A549 treated with DMSO at 1 μM for 4 hours (cell line): Measurements from ENCODE around the gene SLC35B2. TPM values are rescaled to one million over a fixed set of nuclear protein-coding genes. Genes with fewer than 3 reads are reported as not detected.

Experiments
- total RNA-seq: library from RNA; stranded (reverse); fragments of 200-300 nt; extraction: Qiagen RNA extraction; gene quantifications from 5 replicates; pipeline ENCODE4 v1.2.3, GENCODE V29; 2022; ENCODE audit warnings: low read depth

Gene SLC35B2, protein sequence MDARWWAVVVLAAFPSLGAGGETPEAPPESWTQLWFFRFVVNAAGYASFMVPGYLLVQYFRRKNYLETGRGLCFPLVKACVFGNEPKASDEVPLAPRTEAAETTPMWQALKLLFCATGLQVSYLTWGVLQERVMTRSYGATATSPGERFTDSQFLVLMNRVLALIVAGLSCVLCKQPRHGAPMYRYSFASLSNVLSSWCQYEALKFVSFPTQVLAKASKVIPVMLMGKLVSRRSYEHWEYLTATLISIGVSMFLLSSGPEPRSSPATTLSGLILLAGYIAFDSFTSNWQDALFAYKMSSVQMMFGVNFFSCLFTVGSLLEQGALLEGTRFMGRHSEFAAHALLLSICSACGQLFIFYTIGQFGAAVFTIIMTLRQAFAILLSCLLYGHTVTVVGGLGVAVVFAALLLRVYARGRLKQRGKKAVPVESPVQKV
- 61.6 to 68.1 TPM (median 64.1 TPM) in 5 replicates for total RNA-seq

GRCh38 chr6:44257025-44257752 is at the start of gene SLC35B2:
SLC35B2 (minus strand) TSS chr6:44257528; CDS start chr6:44257410, 118 bp downstream.

GRCh38 chr6:44269921-44270525 is 12.7 kb upstream of the SLC35B2 start, which contains the start of gene TMEM151B:
TMEM151B (plus strand) TSS chr6:44270450; CDS start chr6:44270743, 293 bp downstream.

DNA sequence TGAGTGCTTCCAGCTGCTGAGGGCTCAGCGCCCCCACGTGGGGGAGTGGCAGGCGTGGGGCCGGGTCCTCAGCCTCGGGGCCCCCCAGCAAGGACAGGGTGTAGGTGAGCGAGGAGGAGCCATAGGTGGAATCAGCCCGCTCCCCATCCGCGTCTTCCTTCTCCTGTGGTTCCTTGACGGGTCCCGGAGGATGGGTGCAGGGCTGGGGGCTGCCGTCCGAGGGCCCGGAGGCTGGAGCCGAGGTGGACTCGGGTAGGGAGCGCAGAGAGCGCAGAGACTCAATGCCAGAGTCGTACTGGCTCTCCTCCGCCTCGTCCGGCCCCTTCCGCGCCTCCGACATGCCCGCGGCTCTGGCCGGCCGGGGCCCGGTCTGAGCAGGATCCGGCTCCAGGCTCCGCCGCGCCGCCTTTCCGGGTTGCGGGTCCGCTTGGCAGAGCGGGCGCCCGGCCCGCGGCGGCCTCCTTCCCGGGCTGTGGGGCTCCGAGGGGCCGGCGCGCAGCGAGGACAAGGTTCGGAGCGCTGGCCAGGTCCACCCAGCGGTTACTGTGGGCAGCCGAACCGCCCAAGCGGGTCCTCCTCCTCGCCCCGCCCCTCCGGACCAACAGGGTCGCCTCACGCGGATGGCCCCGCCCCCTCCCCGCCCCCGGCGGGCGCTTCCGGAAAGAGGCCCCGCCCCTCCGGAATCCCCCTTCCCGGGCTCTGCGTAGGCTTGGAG is 7.8 kb upstream of the SLC35B2 start, which contains the start of gene NFKBIE:
Gene NFKBIE, minus strand, starts transcription at position 545 of the 715 bp plus-strand sequence. Its CDS starts 205 bp downstream, at position 340.

GRCh38 chr6:44246663-44247337 is 10.5 kb downstream of the SLC35B2 start, which contains the start of gene HSP90AB1:
HSP90AB1 (plus strand) TSS chr6:44247101; CDS start chr6:44248630, 1,529 bp downstream.

DNA sequence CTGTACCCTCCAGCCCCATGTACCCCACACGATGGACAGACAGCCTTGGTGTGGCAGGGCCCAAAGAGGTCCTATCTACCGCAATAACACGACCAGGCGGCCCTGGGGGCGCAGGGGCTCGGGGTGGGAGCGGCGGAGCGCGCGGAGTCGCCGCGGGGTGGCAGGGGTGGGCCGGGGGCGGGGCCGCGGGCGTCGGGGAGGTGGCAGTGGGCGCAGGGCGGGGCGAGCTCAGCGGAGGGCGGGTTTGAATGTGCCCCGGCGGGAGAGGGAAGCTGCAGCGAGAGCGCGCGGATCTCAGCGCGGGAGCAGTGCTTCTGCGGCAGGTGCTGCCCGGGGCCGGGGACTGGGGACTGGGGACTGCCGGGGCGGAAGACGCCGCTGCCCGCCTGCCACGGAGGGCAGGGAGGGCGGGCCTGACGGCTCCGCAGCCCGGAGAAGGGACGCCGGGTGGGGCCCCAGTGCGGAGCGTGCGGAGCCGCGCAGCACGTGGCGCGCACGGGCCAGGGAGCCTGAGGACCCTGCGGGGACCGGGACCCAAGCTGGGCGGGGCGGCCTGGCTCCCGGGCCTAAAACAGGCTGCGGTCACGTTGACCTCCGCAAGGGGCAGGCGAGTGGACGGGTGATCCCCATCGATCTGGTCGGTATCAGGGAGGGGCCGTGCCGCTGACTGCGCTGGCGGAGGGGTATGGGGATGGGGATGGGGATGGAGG is 33.9 kb downstream of the SLC35B2 start, which contains the start of gene SLC29A1:
Gene SLC29A1, plus strand, starts transcription at position 277 of the 710 bp plus-strand sequence. CDS start 3,719 bp downstream, outside the sequence.

GRCh38 chr6:44216677-44217331 is 40.5 kb downstream of the SLC35B2 start, which contains the start of gene MYMX:
MYMX (plus strand) TSS chr6:44216926; CDS start chr6:44217472, 546 bp downstream.

Other genes starting within 250 kb of the SLC35B2 start
- gene MRPL14, start 130.1 kb downstream of the SLC35B2 start, total RNA-seq = 64.5 to 70.9 TPM (median 69.7 TPM) in 5 replicates
- gene TMEM63B, start 130.0 kb downstream of the SLC35B2 start, total RNA-seq = 12.3 to 17.6 TPM (median 16.0 TPM) in 5 replicates
- not detected in 5 replicates for gene CAPN11, start 98.7 kb downstream of the SLC35B2 start, total RNA-seq
- gene MYMX, start 40.6 kb downstream of the SLC35B2 start, total RNA-seq = not detected in 5 replicates
- gene SLC29A1, start 33.9 kb downstream of the SLC35B2 start, total RNA-seq = 40.2 to 58.4 TPM (median 50.8 TPM) in 5 replicates
- 1,297 to 1,414 TPM (median 1,344 TPM) in 5 replicates for gene HSP90AB1, start 10.4 kb downstream of the SLC35B2 start, total RNA-seq
- 11.3 to 16.6 TPM (median 14.4 TPM) in 5 replicates for gene NFKBIE, start 8.0 kb upstream of the SLC35B2 start, total RNA-seq
- 0.02 to 0.05 TPM (median 0.02 TPM) in 3 of 5 replicates, not detected in the others for gene TMEM151B, start 12.9 kb upstream of the SLC35B2 start, total RNA-seq
- 5.2 to 9.2 TPM (median 7.8 TPM) in 5 replicates for gene AARS2, start 55.8 kb upstream of the SLC35B2 start, total RNA-seq
- not detected in 5 replicates for gene SPATS1, start 85.1 kb upstream of the SLC35B2 start, total RNA-seq
- 12.0 to 15.8 TPM (median 14.2 TPM) in 5 replicates for gene CDC5L, start 130.2 kb upstream of the SLC35B2 start, total RNA-seq